ENCODE data around the gene PAXX.
"Not testable (repeated sequence)": the region's sequence is repeated elsewhere in the genome, so short reads cannot be mapped to it uniquely, and the experiment has no call there.

Gene PAXX

GRCh38 chr9:136992819-136993369 is 672 bp downstream of the PAXX start:
- H3K36me3 Mint-ChIP-seq (ENCODE audit: low read depth) = peaks cover 7% of the 10 kb centered on the region
- H3K27ac Mint-ChIP-seq = peak overlapping the region; percentile 82
- DNase-seq (ENCODE audit: low spot score) = no peak
- H3K27me3 Mint-ChIP-seq (ENCODE audit: low read depth) = peaks cover 21% of the 10 kb centered on the region
- H3K4me1 Mint-ChIP-seq (ENCODE audit: low read depth) = peaks cover 19% of the 10 kb centered on the region
- no peaks in the 10 kb centered on the region for H3K9me3 Mint-ChIP-seq
- H3K4me3 Mint-ChIP-seq = peak overlapping the region; percentile 86

GRCh38 chr9:136994180-136994887 is 2.1 kb downstream of the PAXX start:
- H3K9me3 Mint-ChIP-seq = no peaks in the 10 kb centered on the region
- H3K27me3 Mint-ChIP-seq (ENCODE audit: low read depth) = peaks cover 16% of the 10 kb centered on the region
- no peak overlapping the region for H3K27ac Mint-ChIP-seq
- DNase-seq (ENCODE audit: low spot score) = no peak
- H3K4me1 Mint-ChIP-seq (ENCODE audit: low read depth) = peaks cover 30% of the 10 kb centered on the region
- peak overlapping the region; percentile 86 for H3K4me3 Mint-ChIP-seq
- peaks cover 7% of the 10 kb centered on the region for H3K36me3 Mint-ChIP-seq (ENCODE audit: low read depth)

DNA sequence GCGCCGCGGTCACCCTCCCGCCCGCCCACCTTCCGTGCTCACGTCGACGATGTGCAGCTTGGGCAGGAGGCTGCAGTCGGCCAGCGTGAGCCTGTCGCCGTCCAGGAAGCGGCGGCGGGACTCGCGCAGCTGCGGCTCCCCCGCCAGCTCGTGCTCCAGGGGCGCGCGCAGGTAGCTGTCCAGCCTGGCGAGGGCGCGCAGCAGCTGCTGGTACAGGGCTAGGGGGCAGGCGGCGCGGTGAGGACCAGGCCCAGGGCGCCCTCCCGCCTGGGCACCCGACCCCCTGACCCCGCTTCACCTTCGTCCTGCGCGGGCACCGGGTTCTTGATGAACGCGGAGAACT is 2.6 kb downstream of the PAXX start:
- H3K36me3 Mint-ChIP-seq (ENCODE audit: low read depth) = peaks cover 7% of the 10 kb centered on the region
- H3K9me3 Mint-ChIP-seq = no peaks in the 10 kb centered on the region
- H3K4me3 Mint-ChIP-seq = no peak overlapping the region
- peaks cover 12% of the 10 kb centered on the region for H3K27me3 Mint-ChIP-seq (ENCODE audit: low read depth)
- DNase-seq (ENCODE audit: low spot score) = no peak
- no peak overlapping the region for H3K27ac Mint-ChIP-seq
- H3K4me1 Mint-ChIP-seq (ENCODE audit: low read depth) = peaks cover 31% of the 10 kb centered on the region

- Mint-ChIP-seq H3K27ac (no peak overlapping the region), H3K9me3 (no peaks in the 10 kb centered on the region), H3K36me3 (ENCODE audit: low read depth) (peaks cover 7% of the 10 kb centered on the region), H3K4me3 (no peak overlapping the region), H3K4me1 (ENCODE audit: low read depth) (peaks cover 36% of the 10 kb centered on the region), H3K27me3 (ENCODE audit: low read depth) (peaks cover 9% of the 10 kb centered on the region)
- DNase-seq (ENCODE audit: low spot score) = no peak
These were observed 3.1 kb downstream of the PAXX start for GRCh38 chr9:136995362-136995761.

GRCh38 chr9:136995772-136996311 is 3.6 kb downstream of the PAXX start:
- Mint-ChIP-seq H3K36me3 (ENCODE audit: low read depth) (peaks cover 7% of the 10 kb centered on the region), H3K27me3 (ENCODE audit: low read depth) (peaks cover 6% of the 10 kb centered on the region), H3K9me3 (no peaks in the 10 kb centered on the region), H3K4me1 (ENCODE audit: low read depth) (peaks cover 39% of the 10 kb centered on the region), H3K27ac (peak overlapping the region; percentile 15), H3K4me3 (no peak overlapping the region)
- no peak for DNase-seq (ENCODE audit: low spot score)

GRCh38 chr9:136996361-136997292 is 4.4 kb downstream of the PAXX start, which contains the start of gene CLIC3:
CLIC3 (minus strand) TSS chr9:136996568; CDS start chr9:136996543, 25 bp downstream.
- H3K9me3 Mint-ChIP-seq = no peaks in the 10 kb centered on the region
- H3K4me1 Mint-ChIP-seq (ENCODE audit: low read depth) = peaks cover 35% of the 10 kb centered on the region
- no peak for DNase-seq (ENCODE audit: low spot score)
- H3K27me3 Mint-ChIP-seq (ENCODE audit: low read depth) = peaks cover 6% of the 10 kb centered on the region
- peaks cover 7% of the 10 kb centered on the region for H3K36me3 Mint-ChIP-seq (ENCODE audit: low read depth)
- H3K27ac Mint-ChIP-seq = peak within 1 kb of the TSS; percentile 15
- peak within 1 kb of the TSS; percentile 42 for H3K4me3 Mint-ChIP-seq

DNA sequence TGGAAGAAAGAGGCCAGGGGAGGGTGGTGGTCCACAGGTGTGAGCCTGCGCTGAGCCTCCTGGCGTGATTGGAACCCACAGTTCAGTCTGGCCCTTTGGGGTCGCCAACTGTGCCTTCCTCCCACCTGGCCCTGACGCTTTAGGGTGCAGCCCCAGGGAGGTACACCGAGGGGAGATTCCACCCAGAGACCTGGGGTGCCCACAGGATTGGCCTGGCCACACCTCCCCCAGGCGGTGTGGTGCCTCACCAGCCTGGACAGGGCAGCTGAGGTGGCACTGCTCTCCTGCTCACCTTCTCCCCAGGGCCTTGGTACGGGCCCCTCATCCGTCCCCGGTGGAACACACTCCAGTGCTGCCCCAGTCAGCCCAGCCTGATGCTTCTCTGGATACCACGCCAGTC is 5.1 kb downstream of the PAXX start:
- peaks cover 34% of the 10 kb centered on the region for H3K4me1 Mint-ChIP-seq (ENCODE audit: low read depth)
- H3K36me3 Mint-ChIP-seq (ENCODE audit: low read depth) = peaks cover 7% of the 10 kb centered on the region
- peak overlapping the region; percentile 69 for H3K27ac Mint-ChIP-seq
- H3K9me3 Mint-ChIP-seq = no peaks in the 10 kb centered on the region
- H3K4me3 Mint-ChIP-seq = peak overlapping the region; percentile 40
- peaks cover 8% of the 10 kb centered on the region for H3K27me3 Mint-ChIP-seq (ENCODE audit: low read depth)
- DNase-seq (ENCODE audit: low spot score) = no peak

GRCh38 chr9:136997830-136998234 is 5.6 kb downstream of the PAXX start:
- H3K9me3 Mint-ChIP-seq = no peaks in the 10 kb centered on the region
- H3K27ac Mint-ChIP-seq = peak overlapping the region; percentile 69
- H3K36me3 Mint-ChIP-seq (ENCODE audit: low read depth) = peaks cover 7% of the 10 kb centered on the region
- DNase-seq (ENCODE audit: low spot score) = peak; percentile 28
- H3K27me3 Mint-ChIP-seq (ENCODE audit: low read depth) = peaks cover 8% of the 10 kb centered on the region
- peak overlapping the region; percentile 40 for H3K4me3 Mint-ChIP-seq
- peaks cover 34% of the 10 kb centered on the region for H3K4me1 Mint-ChIP-seq (ENCODE audit: low read depth)

DNA sequence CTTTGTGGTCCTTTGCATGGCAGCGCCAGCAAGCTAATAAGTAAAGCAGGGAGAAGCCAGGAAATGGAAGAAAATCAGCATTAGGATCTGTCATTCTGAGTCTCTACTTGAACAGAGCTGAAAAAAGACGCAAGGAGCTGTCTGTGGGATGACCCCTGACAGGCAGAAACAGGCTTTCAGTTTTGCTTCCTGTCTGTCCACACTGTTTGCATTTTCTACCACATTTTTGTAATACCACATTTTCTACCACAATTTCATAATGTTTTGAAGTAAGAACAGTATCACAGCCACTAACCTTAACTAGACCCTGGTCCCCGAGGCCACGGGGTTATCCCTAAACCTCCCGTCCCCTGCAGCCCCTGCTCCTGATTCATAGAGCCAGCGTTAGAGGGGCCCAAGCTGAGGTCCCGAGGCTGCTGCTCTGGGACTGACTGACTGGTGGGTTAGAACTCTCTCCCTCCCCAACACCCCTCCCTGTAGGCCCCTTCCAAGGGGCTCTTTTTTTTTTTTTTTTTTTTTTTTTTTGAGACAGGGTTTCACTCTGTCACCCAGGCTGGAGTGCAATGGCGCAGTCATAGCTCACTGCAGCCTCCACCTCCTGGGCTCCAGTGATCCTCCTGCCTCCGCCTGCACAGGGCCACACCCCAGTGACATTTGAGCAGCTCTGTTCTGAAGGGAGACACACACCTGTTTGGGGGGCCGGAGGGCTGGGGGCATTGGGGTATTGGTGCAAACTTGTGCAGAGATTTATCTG is 8.1 kb downstream of the PAXX start:
- Mint-ChIP-seq H3K9me3 (no peaks in the 10 kb centered on the region), H3K4me3 (peak overlapping the region; percentile 56), H3K27me3 (ENCODE audit: low read depth) (peaks cover 8% of the 10 kb centered on the region), H3K36me3 (ENCODE audit: low read depth) (no peaks in the 10 kb centered on the region), H3K27ac (peak overlapping the region; percentile 78), H3K4me1 (ENCODE audit: low read depth) (peaks cover 27% of the 10 kb centered on the region)
- peak; percentile 48 for DNase-seq (ENCODE audit: low spot score)

- no peak for DNase-seq (ENCODE audit: low spot score)
- Mint-ChIP-seq H3K4me1 (ENCODE audit: low read depth) (peaks cover 24% of the 10 kb centered on the region), H3K27me3 (ENCODE audit: low read depth) (peaks cover 8% of the 10 kb centered on the region), H3K4me3 (no peak overlapping the region), H3K27ac (no peak overlapping the region), H3K9me3 (no peaks in the 10 kb centered on the region), H3K36me3 (ENCODE audit: low read depth) (no peaks in the 10 kb centered on the region)
These were observed 9.8 kb downstream of the PAXX start for GRCh38 chr9:137001857-137002645.

DNA sequence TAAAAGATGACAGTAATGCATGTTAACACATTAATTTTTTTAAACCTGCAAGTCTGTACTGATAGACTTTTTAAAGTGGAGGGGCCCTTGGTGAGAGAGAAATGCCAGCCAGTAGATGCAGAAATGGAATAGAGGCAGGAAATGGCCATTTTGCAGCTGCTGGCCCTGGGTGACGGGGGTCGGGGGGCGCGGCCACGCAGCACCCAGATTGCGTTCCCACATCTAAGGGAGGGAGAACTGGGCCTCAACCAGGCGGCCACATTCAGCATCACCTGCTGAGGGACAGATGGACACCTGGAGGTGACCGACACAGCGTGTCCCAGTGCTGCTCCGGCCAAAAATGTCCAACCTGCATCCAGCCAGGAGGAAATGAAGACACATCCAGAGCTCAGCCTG is 10.4 kb downstream of the PAXX start:
- peaks cover 23% of the 10 kb centered on the region for H3K4me1 Mint-ChIP-seq (ENCODE audit: low read depth)
- H3K9me3 Mint-ChIP-seq = no peaks in the 10 kb centered on the region
- no peak overlapping the region for H3K4me3 Mint-ChIP-seq
- no peaks in the 10 kb centered on the region for H3K36me3 Mint-ChIP-seq (ENCODE audit: low read depth)
- DNase-seq (ENCODE audit: low spot score) = no peak
- peaks cover 6% of the 10 kb centered on the region for H3K27me3 Mint-ChIP-seq (ENCODE audit: low read depth)
- H3K27ac Mint-ChIP-seq = no peak overlapping the region

- H3K27ac Mint-ChIP-seq; H3K4me3 Mint-ChIP-seq; H3K4me1 Mint-ChIP-seq (ENCODE audit: low read depth); DNase-seq (ENCODE audit: low spot score); H3K9me3 Mint-ChIP-seq; H3K36me3 Mint-ChIP-seq (ENCODE audit: low read depth); H3K27me3 Mint-ChIP-seq (ENCODE audit: low read depth): not testable (repeated sequence)
These were observed 12.1 kb downstream of the PAXX start for GRCh38 chr9:137004285-137004684.
